ENCODE results near the gene FGFR3. TPM values are rescaled to one million over a fixed set of nuclear protein-coding genes. Genes with fewer than 3 reads are reported as not detected.

The FGFR3 gene
- total RNA-seq, 5 donors from 2014 or later (not counting 1 experiment from before 2014, with no cell fraction given): 0.70 to 0.91 (median 0.90) TPM; not detected in 2

DNA sequence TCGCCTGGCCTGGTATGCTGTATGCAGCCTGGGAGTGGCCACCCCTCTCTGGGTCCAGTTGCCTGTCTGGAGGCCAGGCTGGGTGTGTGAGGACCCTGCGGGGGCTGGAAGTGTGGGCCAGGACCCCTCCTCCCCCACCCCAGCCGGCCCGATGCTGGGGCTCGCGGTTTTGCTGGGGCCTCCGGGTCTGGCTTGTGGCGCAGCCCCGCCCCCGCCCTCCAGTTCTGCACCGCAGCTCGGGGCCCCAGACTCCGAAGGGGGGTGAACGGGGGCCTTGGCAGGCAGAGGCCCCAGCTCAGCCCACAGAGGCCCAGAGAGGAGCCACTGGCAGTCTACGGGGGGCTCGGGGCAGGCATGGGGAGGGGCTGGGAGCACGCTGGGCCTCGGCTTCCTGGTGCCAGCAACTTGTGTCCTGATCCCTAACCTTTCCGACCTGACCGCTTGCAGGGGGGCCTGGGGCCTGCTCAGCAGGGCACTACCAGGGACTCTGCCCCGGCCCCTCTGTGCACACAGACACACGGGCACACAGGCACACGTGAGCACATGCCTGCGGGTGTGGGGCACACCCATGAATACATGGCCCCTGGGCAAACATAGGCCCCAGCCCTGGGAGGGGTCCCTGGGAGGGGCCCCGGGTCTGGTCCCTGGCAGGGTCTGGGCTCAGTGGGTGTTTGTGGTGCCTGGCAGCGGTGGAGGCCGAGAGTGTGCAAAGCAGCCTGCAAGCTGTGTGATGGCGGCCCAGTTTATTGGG lies 21.4 kb upstream of the FGFR3 start:
- peak in 1 of 35 experiments; percentile 21 for DNase-seq
- no peaks in the 10 kb centered on the region for H3K36me3 ChIP-seq (ENCODE audit: control insufficient read depth in 2 of 2, extremely low read depth in 1 of 2, insufficient read depth in 1 of 2, low read length in 1 of 2)
- Mint-ChIP-seq H3K36me3 (no peaks in the 10 kb centered on the region), H3K27me3 (peaks cover 0 to 21% of the 10 kb centered on the region in 2 donors), H3K27ac (no peak overlapping the region), H3K4me3 (peak overlapping the region in 1 of 3 donors; percentile 22), H3K4me1 (peaks cover 0 to 7% (median 5%) of the 10 kb centered on the region in 3 donors), H3K9me3 (no peaks in the 10 kb centered on the region)
- no peak overlapping the region for H3K4me3 ChIP-seq (ENCODE audit: control insufficient read depth in 1 of 2, extremely low read depth in 1 of 2, low read length in 1 of 2)
- WGBS (ENCODE audit: insufficient coverage): 22% methylated on average over 23 of the region's 28 CpGs
- no peaks in the 10 kb centered on the region for H3K9me3 ChIP-seq
- CTCF ChIA-PET: no interaction called here
- no peak overlapping the region for H3K27ac ChIP-seq (ENCODE audit: low read length)
- peaks cover 0 to 67% of the 10 kb centered on the region in 2 experiments for H3K27me3 ChIP-seq (replicated peaks in 1 of 2; ENCODE audit: control insufficient read depth in 2 of 2, extremely low read depth in 1 of 2, insufficient read depth in 2 of 2, low read length in 1 of 2)
- ATAC-seq (replicated peaks in 1 of 4): peak in 2 of 4 experiments; percentile 33 to 58
- POLR2A ChIA-PET: no interaction called here
- peaks cover 2 to 16% of the 10 kb centered on the region in 2 experiments for H3K4me1 ChIP-seq (ENCODE audit: control insufficient read depth in 1 of 2, extremely low read depth in 1 of 2, insufficient read depth in 2 of 2, low read length in 2 of 2)

DNA sequence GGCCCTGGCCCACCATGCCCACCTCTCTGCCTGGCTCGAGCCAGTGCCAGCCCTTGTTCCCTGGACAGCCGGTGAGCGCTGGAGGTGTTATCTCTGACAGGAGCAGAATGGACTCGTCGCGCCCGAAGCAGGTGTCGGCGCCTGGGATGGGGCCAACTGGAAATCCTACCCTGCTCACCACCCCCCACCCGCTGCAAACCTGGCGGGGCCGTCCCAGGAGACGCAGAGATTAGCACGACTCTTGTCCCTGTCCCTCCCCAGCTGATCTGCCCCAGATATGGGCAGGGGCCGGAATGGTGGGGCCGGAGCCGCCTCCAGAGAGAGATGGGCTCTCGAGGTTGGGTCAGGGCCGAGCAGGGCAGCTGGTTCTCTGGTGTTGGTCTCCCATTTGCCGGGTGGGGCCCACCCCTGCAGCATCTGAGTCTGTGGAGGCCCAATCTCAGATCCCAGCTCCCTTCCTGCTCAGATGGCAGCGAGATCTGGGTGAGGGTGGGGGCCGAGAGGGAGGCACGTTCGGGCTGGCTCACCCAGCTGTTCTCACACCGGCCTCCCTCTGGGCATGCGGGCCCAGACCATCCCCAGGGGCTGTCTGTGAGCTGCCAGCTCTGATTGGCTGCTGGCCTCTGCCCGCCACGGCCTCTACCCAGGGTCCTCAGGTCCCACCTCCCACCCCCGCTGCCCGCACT lies 20.1 kb upstream of the FGFR3 start:
- peaks cover 2 to 10% of the 10 kb centered on the region in 2 experiments for H3K4me1 ChIP-seq (ENCODE audit: control insufficient read depth in 1 of 2, extremely low read depth in 1 of 2, insufficient read depth in 2 of 2, low read length in 2 of 2)
- CTCF ChIA-PET: no interaction called here
- H3K27me3 ChIP-seq (replicated peaks in 1 of 2; ENCODE audit: control insufficient read depth in 2 of 2, extremely low read depth in 1 of 2, insufficient read depth in 2 of 2, low read length in 1 of 2): peaks cover 0 to 64% of the 10 kb centered on the region in 2 experiments
- no peaks in the 10 kb centered on the region for H3K36me3 ChIP-seq (ENCODE audit: control insufficient read depth in 2 of 2, extremely low read depth in 1 of 2, insufficient read depth in 1 of 2, low read length in 1 of 2)
- WGBS (ENCODE audit: insufficient coverage): 85% methylated on average over 26 of the region's 30 CpGs
- Mint-ChIP-seq H3K9me3 (no peaks in the 10 kb centered on the region), H3K36me3 (no peaks in the 10 kb centered on the region), H3K4me1 (peaks cover 0 to 6% (median 3%) of the 10 kb centered on the region in 3 donors), H3K27ac (no peak overlapping the region), H3K4me3 (no peak overlapping the region), H3K27me3 (peaks cover 0 to 19% of the 10 kb centered on the region in 2 donors)
- no peak overlapping the region for H3K4me3 ChIP-seq (ENCODE audit: control insufficient read depth in 1 of 2, extremely low read depth in 1 of 2, low read length in 1 of 2)
- ATAC-seq (replicated peaks in 1 of 4) (no peak), DNase-seq (no peak)
- H3K27ac ChIP-seq (ENCODE audit: low read length): no peak overlapping the region
- H3K9me3 ChIP-seq: no peaks in the 10 kb centered on the region
- POLR2A ChIA-PET: no interaction called here

DNA sequence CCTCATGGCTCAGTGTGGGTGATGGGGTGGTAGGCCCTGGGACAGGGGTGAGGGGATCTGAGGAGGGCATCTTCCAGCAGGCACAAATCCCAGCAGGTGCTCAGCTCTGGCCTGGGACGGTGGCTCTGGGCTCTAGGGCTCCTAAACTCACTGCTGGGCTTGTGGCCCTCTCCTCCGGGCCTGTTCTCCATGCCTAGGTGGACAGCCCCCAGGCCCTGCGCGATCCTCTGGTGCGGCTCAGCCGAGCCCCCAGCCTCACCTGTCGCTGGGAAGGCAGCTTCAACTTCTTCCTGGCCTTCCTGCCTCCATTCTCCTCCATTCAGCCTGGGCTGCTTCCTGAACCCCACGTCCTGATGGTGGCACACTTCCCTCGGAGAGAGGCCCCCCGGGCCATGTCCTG lies 19.3 kb upstream of the FGFR3 start:
- Mint-ChIP-seq H3K9me3 (no peaks in the 10 kb centered on the region), H3K27me3 (peaks cover 0 to 13% of the 10 kb centered on the region in 2 donors), H3K36me3 (no peaks in the 10 kb centered on the region), H3K4me3 (no peak overlapping the region), H3K4me1 (peaks cover 0 to 1% (median 1%) of the 10 kb centered on the region in 3 donors), H3K27ac (no peak overlapping the region)
- Histone ChIP-seq H3K4me3 (ENCODE audit: control insufficient read depth in 1 of 2, extremely low read depth in 1 of 2, low read length in 1 of 2) (no peak overlapping the region), H3K36me3 (ENCODE audit: control insufficient read depth in 2 of 2, extremely low read depth in 1 of 2, insufficient read depth in 1 of 2, low read length in 1 of 2) (no peaks in the 10 kb centered on the region), H3K27me3 (replicated peaks in 1 of 2; ENCODE audit: control insufficient read depth in 2 of 2, extremely low read depth in 1 of 2, insufficient read depth in 2 of 2, low read length in 1 of 2) (peaks cover 0 to 56% of the 10 kb centered on the region in 2 experiments), H3K27ac (ENCODE audit: low read length) (no peak overlapping the region), H3K4me1 (ENCODE audit: control insufficient read depth in 1 of 2, extremely low read depth in 1 of 2, insufficient read depth in 2 of 2, low read length in 2 of 2) (peaks cover 2 to 9% of the 10 kb centered on the region in 2 experiments), H3K9me3 (no peaks in the 10 kb centered on the region)
- DNase-seq (no peak), ATAC-seq (replicated peaks in 1 of 4) (no peak)
- 94% methylated on average over 4 of the region's 10 CpGs for WGBS (ENCODE audit: insufficient coverage)
- POLR2A ChIA-PET: no interaction called here
- CTCF ChIA-PET: no interaction called here

DNA sequence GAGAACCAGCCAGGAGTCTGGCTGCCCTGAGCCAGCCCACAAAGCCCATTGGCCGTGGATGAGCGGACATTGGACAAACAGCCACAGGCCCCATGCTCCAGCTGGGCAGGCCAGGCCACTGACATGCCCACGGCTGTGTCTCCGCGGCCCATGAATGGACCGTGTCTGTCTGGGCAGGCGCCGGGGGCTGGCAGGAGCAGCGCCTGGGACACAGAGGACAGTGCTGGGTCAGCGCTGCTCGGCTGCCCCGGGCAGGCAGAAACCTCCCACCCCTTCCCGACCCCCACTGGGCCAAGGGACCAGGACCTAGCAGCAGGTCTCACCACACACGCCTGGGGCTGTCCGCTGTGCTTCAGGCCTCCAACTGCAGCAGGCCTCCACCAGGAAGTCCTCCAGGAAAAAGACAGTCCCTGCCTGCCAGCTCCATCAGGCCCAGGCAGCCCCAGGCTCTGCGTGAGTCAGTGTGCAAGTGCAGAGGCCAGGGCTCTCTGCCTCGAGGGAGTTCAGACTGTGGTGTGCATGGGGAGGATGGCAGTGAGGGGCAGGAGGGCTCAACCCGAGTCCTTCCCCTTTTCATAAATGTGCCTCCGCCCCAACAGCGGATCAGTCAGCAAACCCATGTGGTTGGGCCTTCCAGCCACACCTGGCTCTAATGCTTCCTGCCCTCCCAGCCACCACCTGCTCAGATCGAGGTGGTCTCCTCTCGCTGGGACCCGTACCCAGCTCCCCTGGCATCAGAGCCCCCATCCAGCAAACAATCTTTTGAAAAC lies 17.2 kb upstream of the FGFR3 start:
- no peak overlapping the region for H3K4me3 Mint-ChIP-seq
- ATAC-seq (replicated peaks in 1 of 4) (no peak), DNase-seq (no peak)
- H3K27me3 Mint-ChIP-seq: peaks cover 0 to 8% of the 10 kb centered on the region in 2 donors
- CTCF ChIA-PET: no interaction called here
- Histone ChIP-seq H3K27me3 (replicated peaks in 1 of 2; ENCODE audit: control insufficient read depth in 2 of 2, extremely low read depth in 1 of 2, insufficient read depth in 2 of 2, low read length in 1 of 2) (peaks cover 0 to 38% of the 10 kb centered on the region in 2 experiments), H3K36me3 (ENCODE audit: control insufficient read depth in 2 of 2, extremely low read depth in 1 of 2, insufficient read depth in 1 of 2, low read length in 1 of 2) (no peaks in the 10 kb centered on the region), H3K9me3 (no peaks in the 10 kb centered on the region), H3K4me1 (ENCODE audit: control insufficient read depth in 1 of 2, extremely low read depth in 1 of 2, insufficient read depth in 2 of 2, low read length in 2 of 2) (peaks cover 2 to 9% of the 10 kb centered on the region in 2 experiments), H3K27ac (ENCODE audit: low read length) (no peak overlapping the region), H3K4me3 (ENCODE audit: control insufficient read depth in 1 of 2, extremely low read depth in 1 of 2, low read length in 1 of 2) (no peak overlapping the region)
- WGBS (ENCODE audit: insufficient coverage): 71% methylated on average over 20 of the region's 23 CpGs
- H3K4me1 Mint-ChIP-seq: peaks cover 0 to 1% (median 1%) of the 10 kb centered on the region in 3 donors
- no peaks in the 10 kb centered on the region for H3K9me3 Mint-ChIP-seq
- no peaks in the 10 kb centered on the region for H3K36me3 Mint-ChIP-seq
- no peak overlapping the region for H3K27ac Mint-ChIP-seq
- POLR2A ChIA-PET: no interaction called here

DNA sequence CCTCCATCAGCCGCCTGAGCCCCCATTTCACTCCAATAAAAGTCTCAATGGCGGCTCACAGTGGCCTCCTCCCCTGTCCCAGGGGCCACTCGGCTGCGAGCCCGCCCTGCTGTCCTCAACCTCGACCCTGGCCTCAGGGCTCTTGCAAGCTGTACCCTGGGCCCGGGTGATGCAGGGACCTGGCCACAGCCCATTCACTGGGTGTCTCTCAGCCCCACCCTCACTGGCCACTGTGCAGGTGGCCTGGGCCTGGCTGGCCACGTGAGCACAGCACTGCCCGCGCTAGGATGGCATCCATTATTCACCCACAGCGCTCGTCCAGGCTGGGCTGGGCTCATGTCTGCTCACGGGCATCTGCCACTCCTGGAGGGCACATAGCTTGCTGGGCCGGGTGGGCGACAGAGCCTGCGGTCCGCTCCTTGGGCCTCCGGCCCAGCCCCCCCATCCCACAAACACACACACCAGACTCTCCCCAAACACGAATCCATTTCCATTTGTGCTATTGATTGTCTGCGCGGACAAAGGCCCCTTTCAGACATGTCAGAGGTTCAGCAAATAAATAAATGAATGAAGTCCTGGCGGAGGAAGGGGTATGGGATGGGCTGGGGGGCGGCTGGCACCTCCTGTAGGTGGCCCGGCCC lies 16.5 kb upstream of the FGFR3 start:
- Histone ChIP-seq H3K4me1 (ENCODE audit: control insufficient read depth in 1 of 2, extremely low read depth in 1 of 2, insufficient read depth in 2 of 2, low read length in 2 of 2) (peaks cover 2 to 4% of the 10 kb centered on the region in 2 experiments), H3K27me3 (replicated peaks in 1 of 2; ENCODE audit: control insufficient read depth in 2 of 2, extremely low read depth in 1 of 2, insufficient read depth in 2 of 2, low read length in 1 of 2) (peaks cover 0 to 31% of the 10 kb centered on the region in 2 experiments), H3K27ac (ENCODE audit: low read length) (no peak overlapping the region), H3K36me3 (ENCODE audit: control insufficient read depth in 2 of 2, extremely low read depth in 1 of 2, insufficient read depth in 1 of 2, low read length in 1 of 2) (no peaks in the 10 kb centered on the region), H3K9me3 (no peaks in the 10 kb centered on the region), H3K4me3 (ENCODE audit: control insufficient read depth in 1 of 2, extremely low read depth in 1 of 2, low read length in 1 of 2) (no peak overlapping the region)
- ChIA-PET CTCF (interaction anchor here (0.6 kb wide), 2 partner anchors 9 to 84 kb away, joined by 4 read pairs; no protein-coding TSS in a partner anchor), POLR2A (no interaction called here)
- Mint-ChIP-seq H3K9me3 (no peaks in the 10 kb centered on the region), H3K27ac (no peak overlapping the region), H3K36me3 (no peaks in the 10 kb centered on the region), H3K27me3 (peaks cover 0 to 6% of the 10 kb centered on the region in 2 donors), H3K4me3 (no peak overlapping the region), H3K4me1 (peaks cover 0 to 1% (median 1%) of the 10 kb centered on the region in 3 donors)
- WGBS (ENCODE audit: insufficient coverage): 88% methylated on average over 19 of the region's 24 CpGs
- DNase-seq (no peak), ATAC-seq (replicated peaks in 1 of 4) (no peak)

All from T-cell (primary cell).